Right hindlimb (tissue), 1 donor: Measurements from ENCODE around the gene TTLL10.

Experiments used
- DNase-seq: peaks from one replicate; pipeline ENCODE4 v3.0.0-alpha.2; 2018

The TTLL10 gene

DNA sequence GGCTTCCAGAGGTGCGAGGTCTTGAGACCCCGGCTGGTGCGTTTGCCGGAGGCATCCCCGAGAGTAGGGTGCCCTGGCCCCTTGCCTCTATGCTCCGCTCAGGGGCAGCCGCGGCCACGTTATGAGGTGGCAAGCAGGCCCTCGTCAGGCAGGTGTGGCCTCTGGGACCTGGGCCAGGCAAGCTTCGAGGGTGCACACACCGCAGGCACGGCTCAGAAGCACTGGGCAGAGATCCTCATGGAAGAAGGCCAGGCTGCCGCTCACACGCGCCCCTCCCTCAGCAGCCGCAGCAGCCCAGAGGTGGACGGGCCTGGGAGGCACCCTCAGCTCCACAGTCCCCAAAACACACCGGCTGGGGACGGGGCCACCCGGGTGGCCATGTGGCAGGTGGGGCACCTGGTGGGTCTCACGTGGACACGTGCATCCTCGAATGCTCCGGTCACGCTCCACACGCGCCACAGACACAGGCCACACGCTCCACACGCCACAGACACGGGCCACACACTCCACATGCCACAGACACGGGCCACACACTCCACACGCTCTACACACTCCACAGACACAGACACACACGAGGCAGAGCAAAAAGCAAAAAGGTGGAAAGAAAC is 51.7 kb downstream of the TTLL10 start:
- no peak for DNase-seq

DNA sequence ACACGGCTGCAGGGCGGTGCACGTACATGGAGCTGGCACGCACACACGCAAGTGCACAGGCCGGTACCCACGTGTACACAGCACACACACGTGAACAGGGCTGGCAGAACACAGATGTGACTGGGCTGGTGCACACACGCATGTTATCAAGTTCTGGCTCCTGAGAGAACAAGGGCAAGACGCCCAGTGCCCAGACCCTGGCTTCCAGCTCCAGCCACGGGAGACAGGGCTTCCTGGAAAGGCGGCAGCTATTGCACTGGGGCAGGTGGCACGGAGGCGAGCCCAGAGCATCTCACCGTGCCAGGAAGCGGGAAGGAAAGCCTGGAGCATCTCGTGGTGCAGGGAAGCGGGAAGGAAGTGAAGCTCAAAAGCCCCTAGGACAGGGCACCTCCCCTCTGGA is 52.2 kb downstream of the TTLL10 start:
- DNase-seq: no peak

DNA sequence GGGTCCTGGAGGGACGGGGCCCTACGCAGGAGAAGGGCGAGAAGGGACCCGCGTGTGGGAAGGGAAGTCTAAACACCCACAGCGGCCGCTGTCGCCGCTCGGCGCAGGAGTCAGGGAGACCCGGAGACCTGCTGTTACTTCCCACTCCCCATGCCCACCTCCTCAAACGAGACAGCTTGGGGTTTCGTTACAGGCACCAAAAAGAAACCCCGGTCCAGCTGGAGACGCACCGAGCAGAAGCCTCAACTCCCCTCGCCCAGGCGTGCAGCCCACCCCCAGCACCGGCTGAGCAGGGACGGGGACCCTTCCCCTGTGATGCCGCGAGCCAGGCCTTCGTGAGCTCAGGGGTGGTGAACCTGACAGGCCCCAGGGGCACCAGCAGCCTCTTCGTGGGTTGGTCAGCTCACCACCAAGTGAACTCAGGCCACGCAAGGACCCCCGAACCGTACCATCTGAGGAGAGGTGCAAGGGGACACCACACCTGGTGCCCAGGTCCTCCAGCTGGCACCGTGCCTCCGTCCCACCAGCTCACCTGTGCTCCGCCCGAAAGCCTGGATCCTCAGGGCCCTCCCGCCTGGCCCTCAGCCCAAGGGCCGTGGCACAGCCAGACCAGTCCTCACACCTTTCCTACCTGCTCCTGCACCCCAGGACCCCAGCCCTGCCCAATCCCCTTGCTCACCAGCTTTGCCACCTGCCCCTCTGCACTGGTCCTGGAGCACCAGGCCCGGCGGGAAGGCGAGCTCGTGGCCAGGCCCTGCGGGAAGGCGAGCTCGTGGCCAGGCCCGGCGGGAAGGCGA is 53.1 kb downstream of the TTLL10 start:
- no peak for DNase-seq

DNA sequence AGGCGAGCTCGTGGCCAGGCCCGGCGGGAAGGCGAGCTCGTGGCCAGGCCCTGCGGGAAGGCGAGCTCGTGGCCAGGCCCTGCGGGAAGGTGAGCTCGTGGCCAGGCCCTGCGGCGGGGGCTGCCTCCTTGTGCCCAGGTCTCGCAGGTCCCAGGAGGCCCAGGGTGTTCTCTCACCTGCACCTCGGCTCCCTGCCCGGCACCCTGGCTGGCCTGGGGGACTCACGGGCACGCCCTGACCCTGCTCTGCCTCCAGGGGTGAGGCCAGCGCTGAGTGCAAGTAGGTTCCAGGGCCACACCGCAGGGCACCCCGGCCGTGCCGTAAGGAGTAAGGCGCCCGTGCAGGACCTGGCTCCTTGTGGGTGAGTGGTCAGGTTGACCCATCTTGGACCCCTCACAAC is 53.7 kb downstream of the TTLL10 start:
- no peak for DNase-seq

DNA sequence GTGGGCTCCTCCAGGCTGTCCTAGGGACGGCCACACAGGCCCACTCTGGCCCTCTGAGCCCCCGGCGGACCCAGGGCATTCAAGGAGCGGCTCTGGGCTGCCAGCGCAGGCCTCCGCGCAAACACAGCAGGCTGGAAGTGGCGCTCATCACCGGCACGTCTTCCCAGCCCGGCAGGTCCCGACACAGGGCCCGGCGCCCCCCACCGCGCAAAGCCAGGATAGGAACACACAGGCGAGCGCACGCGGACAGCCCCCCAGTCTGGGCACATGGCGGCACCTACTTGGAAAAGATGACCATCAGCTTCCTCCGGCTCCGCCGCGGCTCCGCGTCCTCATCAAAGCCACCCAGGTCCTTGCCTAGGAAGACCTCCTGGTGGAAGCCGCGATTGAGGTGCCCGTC is 54.5 kb downstream of the TTLL10 start:
- no peak for DNase-seq

DNA sequence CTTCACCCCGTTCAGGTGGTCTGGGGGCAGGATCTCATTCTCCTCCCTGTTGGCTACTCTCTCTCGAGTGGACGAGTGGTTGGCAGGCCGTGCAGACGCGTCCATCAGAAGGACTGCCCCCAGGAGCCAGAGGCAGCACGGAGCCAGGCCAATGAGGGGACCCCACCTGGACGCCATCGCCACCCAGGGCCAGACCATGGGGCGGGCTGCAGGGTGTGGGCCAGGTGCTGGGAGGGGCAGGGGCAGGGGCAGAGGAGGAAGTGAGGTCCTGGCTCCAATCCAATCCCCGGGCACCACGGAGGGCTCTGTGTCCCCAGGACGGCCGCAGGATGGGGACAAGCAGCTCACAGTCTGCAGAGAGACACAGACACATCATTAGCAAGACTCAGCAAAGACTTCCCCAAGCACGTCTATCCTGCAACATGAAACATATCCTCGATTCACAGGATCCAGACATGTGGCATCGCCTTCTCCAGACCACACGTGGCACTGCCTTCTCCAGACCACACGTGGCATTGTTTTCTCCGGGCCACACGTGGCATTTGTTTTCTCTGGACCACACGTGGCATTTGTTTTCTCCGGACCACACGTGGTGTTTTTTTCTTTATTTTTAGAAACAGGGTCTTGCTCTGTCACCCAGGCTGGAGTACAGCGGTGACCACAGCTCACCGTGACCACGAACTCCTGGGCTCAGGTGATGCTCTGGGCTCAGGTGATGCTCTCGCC is 55.1 kb downstream of the TTLL10 start:
- no peak for DNase-seq

DNA sequence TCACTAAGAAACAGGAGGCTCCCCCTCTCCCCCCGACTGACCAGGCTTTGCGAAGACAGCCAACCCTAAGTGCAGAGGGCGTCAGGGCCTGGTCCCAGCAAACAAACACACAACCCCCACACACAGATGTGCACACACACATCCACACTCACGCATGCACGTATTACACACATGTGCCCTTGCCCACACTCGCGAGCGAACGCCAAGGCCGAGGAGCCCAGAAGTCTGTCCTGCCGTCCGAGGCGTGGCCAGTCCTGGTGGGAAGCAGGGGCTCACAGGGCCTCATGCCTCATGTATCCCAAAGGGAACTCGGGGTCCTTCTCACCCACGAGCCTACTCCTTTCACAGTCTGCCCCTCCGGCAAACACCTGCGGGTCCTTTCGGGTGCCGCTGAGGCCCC is 56.1 kb downstream of the TTLL10 start:
- no peak for DNase-seq

DNA sequence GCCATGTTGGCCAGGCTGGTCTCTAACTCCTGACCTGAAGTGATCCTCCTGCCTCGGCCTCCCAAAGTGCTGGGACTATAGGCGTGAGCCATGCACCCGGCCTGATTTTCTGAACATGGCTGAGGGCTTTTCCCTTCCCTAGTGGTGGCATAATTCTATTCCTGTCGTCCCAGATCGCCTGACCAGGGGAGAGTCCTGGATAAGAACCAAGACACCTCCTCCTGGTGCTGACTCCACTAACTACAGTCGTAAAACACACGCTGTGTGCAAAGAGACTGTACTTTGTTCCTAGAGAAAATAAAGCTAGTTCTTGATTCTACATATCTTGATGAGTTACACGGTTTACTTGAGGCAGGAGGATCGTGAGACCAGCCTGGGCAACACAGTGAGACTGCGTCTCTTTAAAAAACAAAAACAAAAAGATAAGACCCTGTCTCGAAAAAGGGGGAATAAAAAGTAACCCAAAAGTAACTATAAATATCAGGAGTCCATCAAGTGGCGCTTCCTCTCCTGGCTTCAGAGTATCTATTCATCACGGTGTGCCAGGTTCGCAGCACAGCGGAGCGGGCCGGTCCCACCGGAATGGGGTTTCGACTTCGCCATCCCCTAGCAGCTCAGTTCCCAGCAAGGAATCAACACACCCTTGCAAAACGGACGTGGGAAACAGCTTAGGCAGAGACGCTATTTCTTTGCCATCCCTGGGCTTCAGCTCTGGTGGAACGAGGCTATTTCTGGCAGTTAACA is 57.1 kb downstream of the TTLL10 start:
- no peak for DNase-seq

DNA sequence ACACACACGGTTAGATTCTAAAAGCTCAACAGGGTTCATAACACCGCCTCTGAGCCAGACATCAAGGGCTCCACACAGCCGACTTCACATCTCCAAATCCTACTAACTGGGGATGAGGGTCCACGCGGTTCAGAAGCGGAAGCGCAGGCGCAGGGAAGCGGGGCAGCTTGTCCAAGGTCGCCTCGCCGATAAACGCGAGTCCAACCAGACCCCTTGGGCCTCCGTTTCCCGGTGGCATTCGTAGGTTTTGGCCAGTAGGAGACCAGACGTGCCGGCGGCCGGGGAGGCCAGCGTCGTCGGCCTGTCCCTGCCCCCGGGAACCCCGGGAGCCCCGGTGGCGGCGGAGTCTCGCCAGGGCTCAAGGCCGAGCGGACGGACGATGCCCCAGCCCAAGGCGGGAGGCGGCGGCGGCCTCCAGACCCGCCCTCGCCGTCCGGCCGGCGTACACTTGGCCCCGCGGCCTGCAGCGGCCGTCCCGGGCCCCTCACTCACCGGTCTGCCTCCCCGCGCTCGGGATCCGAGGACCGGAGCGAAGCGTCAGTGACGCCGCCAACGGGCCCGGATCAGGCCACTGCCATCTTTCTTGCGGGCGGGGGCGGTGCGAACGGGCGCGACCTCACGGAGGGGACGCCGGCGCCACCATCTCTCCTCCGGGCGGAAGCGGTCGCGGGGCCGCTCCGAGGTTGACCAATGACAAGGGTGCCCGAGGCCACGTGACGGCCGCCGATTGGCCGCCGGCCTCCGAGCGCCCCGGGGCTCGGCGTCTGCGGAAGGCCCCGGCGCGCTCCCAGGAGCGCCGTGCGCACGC is 57.9 kb downstream of the TTLL10 start, which contains the start of gene SDF4:
TSS of gene SDF4 (minus strand) at position 602 of the 808 bp plus-strand sequence. CDS start 3,229 bp downstream, outside the sequence.
- peak; percentile 98 for DNase-seq

DNA sequence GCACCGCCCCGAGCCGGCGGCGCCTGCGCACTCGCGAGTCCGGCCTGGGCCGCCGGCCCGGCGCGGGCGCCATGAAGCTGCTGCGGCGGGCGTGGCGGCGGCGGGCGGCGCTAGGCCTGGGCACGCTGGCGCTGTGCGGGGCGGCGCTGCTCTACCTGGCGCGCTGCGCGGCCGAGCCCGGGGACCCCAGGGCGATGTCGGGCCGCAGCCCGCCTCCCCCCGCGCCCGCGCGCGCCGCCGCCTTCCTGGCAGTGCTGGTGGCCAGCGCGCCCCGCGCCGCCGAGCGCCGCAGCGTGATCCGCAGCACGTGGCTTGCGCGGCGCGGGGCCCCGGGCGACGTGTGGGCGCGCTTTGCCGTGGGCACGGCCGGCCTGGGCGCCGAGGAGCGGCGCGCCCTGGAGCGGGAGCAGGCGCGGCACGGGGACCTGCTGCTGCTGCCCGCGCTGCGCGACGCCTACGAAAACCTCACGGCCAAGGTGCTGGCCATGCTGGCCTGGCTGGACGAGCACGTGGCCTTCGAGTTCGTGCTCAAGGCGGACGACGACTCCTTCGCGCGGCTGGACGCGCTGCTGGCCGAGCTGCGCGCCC is 58.6 kb downstream of the TTLL10 start, which contains the start of gene B3GALT6:
TSS of gene B3GALT6 (plus strand) at position 30 of the 588 bp plus-strand sequence. CDS start at position 72, 42 bp downstream.
- DNase-seq: no peak

DNA sequence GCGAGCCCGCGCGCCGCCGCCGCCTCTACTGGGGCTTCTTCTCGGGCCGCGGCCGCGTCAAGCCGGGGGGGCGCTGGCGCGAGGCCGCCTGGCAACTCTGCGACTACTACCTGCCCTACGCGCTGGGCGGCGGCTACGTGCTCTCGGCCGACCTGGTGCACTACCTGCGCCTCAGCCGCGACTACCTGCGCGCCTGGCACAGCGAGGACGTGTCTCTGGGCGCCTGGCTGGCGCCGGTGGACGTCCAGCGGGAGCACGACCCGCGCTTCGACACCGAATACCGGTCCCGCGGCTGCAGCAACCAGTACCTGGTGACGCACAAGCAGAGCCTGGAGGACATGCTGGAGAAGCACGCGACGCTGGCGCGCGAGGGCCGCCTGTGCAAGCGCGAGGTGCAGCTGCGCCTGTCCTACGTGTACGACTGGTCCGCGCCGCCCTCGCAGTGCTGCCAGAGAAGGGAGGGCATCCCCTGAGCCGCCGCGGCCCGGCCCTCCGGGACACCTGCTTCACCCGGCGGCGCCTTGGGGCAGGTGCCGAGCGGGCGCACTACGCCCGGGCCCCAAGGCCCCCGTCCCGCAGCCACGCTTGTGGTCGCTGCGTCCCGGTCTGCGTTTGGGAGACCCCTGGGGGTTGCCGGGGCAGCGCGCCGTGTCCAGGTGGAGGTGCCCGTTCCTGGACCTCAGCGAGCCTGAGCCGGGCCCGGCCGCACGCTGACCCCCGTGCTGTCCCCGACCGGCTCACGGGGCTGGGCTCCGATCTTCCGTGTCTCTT is 59.3 kb downstream of the TTLL10 start:
- no peak for DNase-seq

DNA sequence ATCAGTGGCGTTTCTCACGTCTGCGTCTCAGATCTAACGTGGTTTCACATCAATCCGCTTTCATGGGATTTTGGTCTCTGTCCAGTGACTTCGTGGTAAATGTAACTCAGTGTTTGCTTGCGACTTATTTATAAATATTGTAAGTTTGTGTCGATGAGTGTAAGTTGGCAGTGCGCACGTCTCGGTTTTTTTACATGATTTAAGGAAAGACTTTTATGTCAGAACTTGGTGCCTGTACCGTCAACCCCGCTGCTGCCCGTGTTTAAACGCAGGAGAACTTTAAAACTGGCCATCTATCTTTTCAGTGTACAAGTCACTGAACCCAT is 59.9 kb downstream of the TTLL10 start:
- DNase-seq: no peak

DNA sequence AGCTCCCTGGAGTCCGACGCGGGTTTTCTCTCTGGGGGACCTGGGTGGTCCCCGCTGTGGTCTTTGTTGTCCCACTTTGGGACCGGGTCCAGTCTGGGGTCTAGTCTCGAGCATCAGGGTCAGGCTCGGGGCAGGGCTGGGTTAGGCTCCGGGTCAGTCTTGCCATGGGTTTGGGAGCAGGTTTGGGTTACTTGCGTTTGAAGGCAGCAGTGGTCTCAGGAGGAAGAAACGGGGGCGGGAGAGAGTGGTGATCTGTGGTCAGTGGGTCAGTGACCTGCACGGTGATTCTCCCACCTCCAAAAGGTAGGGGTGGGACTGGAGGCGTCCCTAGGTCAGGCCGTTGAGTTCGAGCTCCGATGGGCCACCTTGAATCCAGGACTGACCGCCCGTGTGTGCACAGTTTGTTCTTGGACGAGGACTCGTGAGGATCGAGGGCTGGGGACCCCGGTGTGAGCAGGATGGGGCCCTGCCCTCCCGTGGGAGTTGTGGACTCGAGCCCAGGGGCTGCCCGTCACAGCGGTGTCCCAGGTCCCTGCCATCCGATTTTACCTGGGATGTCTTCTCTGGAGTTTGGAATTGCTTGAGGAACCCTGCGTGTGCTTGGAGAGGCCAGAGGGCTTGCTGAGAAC is 60.6 kb downstream of the TTLL10 start:
- no peak for DNase-seq

DNA sequence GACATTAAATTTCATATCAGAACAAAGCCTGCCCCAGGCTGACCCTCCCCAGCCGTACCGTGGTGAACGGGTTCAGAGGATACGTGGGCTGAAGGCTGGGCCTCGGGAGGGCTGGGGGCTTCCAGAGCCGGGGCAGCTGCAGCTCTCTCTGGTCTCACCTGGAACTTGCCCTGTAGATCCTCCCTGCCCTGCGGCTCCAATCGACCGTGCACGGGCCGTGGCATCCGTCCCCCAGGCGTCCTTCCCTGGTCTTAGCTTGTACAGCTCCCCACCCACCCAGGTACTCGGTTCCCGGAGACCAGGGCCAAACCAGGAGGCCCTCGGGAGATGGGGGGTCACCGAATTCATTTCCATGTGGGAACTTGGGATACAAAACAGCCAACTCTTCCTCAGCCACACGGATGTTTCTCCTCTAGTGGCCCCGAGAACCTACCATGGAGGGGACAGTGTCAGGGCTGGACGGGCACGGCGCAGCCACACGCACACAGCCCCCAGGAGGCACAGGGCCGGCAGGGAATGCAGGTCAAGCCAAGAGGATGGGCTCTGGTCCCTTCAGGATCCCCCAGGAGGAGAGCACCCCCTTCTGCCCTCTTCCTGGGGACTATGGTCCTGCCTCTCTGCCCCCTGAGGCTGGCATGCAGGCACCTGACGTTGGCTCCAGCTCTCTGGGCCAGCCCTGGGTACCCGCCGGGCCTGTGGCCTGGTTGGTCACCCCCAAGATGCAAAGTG is 61.5 kb downstream of the TTLL10 start:
- DNase-seq: no peak

DNA sequence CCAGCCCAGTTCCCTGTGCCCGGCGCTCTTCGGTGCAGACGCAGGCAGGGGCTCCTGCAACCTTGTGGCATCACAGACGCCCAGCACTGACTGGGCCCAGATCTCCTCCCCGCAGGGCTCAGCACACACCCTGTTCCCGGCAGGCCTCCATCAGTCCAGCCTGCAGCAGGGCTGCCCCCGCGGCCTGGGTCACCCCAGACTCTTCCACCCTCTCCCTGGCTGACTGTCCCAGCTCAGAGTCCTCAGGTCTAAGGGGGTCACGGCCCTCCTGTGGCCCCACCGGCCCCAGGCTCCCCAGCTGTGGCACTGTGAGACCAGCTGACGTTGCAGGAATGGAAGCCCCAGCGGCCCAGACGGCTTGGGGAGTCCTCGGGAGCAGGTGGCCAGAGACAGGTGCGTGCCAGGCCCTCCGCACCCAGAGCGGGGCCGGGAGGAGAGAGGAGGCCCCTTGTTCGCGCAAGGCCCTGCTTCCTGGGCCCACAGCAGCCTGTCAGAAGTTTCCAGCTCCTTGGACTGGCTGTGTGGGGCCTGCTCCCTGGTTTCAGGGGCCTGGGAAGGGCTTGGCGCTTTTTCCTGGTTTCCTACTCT is 62.6 kb downstream of the TTLL10 start:
- no peak for DNase-seq

DNA sequence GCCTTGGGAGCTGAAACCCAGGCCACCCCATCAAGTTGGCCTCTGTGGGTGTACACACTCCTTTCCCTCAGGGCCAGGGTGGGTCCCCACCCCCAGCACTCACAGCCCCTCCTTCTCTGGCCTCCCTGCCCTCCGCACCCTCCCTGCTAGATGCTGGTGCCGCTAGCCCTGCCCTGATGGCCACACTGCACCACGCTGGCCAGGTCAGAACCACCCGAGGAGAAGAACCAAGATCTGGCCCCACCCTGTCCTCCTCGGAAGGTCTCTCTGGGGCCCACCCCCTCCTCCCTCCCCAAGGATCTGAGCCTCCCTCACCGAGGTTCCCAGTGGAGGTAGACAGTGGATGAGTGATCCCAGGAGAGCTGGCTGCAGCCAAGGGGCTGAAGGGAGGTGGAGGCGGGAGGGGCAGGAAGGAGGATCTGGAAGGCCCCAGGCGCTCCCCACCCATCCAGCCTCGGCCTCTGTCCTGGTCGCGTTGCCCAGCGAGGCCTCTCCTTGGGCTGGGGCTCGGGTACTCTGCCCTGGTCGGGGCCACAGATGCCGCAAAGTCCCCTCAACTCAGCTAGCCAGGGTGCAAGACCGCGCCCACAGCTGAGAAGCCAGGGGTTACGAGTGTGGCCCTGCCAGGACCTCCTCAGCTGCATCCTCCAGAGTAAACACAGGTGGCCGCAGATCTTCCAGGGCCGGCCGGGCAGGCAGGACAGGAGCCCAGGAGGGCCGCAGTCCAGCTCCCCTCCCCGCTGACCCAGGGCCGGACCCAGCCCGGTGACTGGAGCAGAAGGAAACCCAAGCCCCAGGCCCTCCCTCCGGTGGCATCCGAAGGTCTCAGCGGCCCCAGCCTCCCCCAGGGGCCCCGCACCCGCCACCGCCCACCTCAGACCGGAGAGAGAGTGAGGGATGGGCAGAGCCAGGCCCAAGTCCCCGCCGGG is 63.5 kb downstream of the TTLL10 start:
- no peak for DNase-seq

DNA sequence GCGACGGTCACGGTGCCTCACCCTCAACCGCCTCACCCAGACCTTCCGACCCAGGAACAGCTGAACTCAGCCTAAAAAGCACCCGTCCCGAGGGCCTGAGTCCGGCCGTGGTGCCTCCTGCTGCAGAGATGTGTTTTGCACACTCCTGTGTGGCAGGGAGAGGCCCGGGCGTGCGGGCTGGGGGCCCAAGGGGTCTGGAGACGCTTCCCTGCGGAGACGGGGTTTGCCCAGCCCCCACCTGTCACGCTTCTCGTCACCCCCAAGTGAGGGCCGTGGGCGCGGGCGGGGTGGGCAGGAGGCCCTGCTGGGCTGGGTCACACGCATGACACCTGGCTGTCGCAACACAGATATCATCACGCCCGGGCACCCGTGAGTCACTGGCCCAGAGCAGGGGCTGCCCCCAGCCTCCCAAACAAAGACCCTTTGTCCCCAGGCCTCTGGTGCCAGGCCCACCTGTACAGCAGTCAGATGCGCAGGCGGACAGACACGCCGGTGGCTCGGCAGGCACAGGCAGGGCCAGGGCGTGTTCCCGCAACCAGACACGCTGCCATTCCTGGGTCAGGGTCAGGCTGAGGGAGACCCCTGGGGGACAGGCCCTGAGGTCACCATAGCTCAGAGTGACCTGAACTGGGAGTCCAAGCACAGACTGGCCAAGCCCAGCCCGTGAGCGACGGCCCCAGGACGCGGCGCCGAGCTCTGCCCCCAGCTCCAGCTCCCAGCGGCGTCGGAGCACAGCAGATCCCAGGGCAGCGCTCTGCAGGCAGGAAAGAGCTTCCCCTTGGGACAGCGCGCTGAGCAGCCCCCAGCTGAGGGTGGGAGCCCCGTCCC is 64.4 kb downstream of the TTLL10 start:
- DNase-seq: no peak
